Measurements from ENCODE around the gene CFAP58. TPM values are rescaled to one million over a fixed set of nuclear protein-coding genes. Genes with fewer than 3 reads are reported as not detected.

Gene CFAP58
- total RNA-seq, 1 experiment from 2014 or later, result 0.31 TPM

- no TSS peak for BruUV-seq (replicated peaks)
- CTCF ChIA-PET, result no interaction called here
Measured at GRCh38 chr10:104391969-104392296, 38.3 kb downstream of the CFAP58 start.

GRCh38 chr10:104393387-104393786, 39.8 kb downstream of the CFAP58 start:
- intact Hi-C loops (cut with micrococcal nuclease; ENCODE audit: unreplicated experiment), result no loop called here
- H3K79me2 ChIP-seq (ENCODE audit: low read depth), result no peaks in the 10 kb centered on the region
- no peaks in the 10 kb centered on the region for H4K20me1 ChIP-seq (ENCODE audit: insufficient read depth)
- POLR2A ChIA-PET (ENCODE audit: unreplicated experiment), result no interaction called here
- no peak overlapping the region for H3K27ac ChIP-seq
- H3K9me3 ChIP-seq (ENCODE audit: insufficient read depth, low read depth), result no peaks in the 10 kb centered on the region
- CTCF ChIA-PET, result no interaction called here
- no peak overlapping the region for H2AFZ ChIP-seq
- H3K4me2 ChIP-seq, result no peak overlapping the region
- no peaks in the 10 kb centered on the region for H3K9me2 ChIP-seq (ENCODE audit: insufficient read depth)
- no peak for DNase-seq
- H3K4me1 ChIP-seq (replicated peaks; ENCODE audit: insufficient read depth), result peaks cover 7% of the 10 kb centered on the region
- no peaks in the 10 kb centered on the region for H3K36me3 ChIP-seq (ENCODE audit: low read depth)
- H3K4me3 ChIP-seq, result no peak overlapping the region
- H3F3A ChIP-seq (ENCODE audit: insufficient read depth, low read depth), result no peaks in the 10 kb centered on the region
- no TSS peak for BruUV-seq (replicated peaks)
- no peak for TF ChIP-seq CTCF (conservative IDR thresholded peaks at IDR 0.05)
- no peak for TF ChIP-seq EZH2 (IDR thresholded peaks at IDR 0.05; ENCODE audit: low read depth)
- 0 out of 2 replicates have a peak, but pooled peaks cover 3% of the 10 kb centered on the region for H3K27me3 ChIP-seq (ENCODE audit: insufficient read depth, low read depth)

More at GRCh38 chr10:104391969-104392296, 38.3 kb downstream of the CFAP58 start:
- no peak for DNase-seq
- no peak overlapping the region for H3K4me2 ChIP-seq
- no peaks in the 10 kb centered on the region for H3K9me2 ChIP-seq (ENCODE audit: insufficient read depth)
- no peak overlapping the region for H3K27ac ChIP-seq
- TF ChIP-seq CTCF (conservative IDR thresholded peaks at IDR 0.05) (no peak), EZH2 (IDR thresholded peaks at IDR 0.05; ENCODE audit: low read depth) (no peak)
- no peaks in the 10 kb centered on the region; the same call in 1 of the 2 replicates for H3K27me3 ChIP-seq (ENCODE audit: insufficient read depth, low read depth)
- intact Hi-C loops (cut with micrococcal nuclease; ENCODE audit: unreplicated experiment), result no loop called here
- no peaks in the 10 kb centered on the region for H3F3A ChIP-seq (ENCODE audit: insufficient read depth, low read depth)
- H3K4me3 ChIP-seq, result no peak overlapping the region
- POLR2A ChIA-PET (ENCODE audit: unreplicated experiment), result no interaction called here
- no peaks in the 10 kb centered on the region for H3K36me3 ChIP-seq (ENCODE audit: low read depth)
- peaks cover 7% of the 10 kb centered on the region for H3K4me1 ChIP-seq (replicated peaks; ENCODE audit: insufficient read depth)
- H2AFZ ChIP-seq, result no peak overlapping the region
- no peaks in the 10 kb centered on the region for H3K79me2 ChIP-seq (ENCODE audit: low read depth)
- no peaks in the 10 kb centered on the region for H4K20me1 ChIP-seq (ENCODE audit: insufficient read depth)
- no peaks in the 10 kb centered on the region for H3K9me3 ChIP-seq (ENCODE audit: insufficient read depth, low read depth)

GRCh38 chr10:104396581-104396980, 42.9 kb downstream of the CFAP58 start:
- H3K4me2 ChIP-seq, result no peak overlapping the region
- CTCF ChIA-PET, result no interaction called here
- H3K27ac ChIP-seq, result no peak overlapping the region
- H3F3A ChIP-seq (ENCODE audit: insufficient read depth, low read depth), result no peaks in the 10 kb centered on the region
- no peak for DNase-seq
- H3K4me1 ChIP-seq (replicated peaks; ENCODE audit: insufficient read depth), result peaks cover 2% of the 10 kb centered on the region
- TF ChIP-seq EZH2 (IDR thresholded peaks at IDR 0.05; ENCODE audit: low read depth) (no peak), CTCF (conservative IDR thresholded peaks at IDR 0.05) (no peak)
- no TSS peak for BruUV-seq (replicated peaks)
- no peaks in the 10 kb centered on the region for H3K9me2 ChIP-seq (ENCODE audit: insufficient read depth)
- intact Hi-C loops (cut with micrococcal nuclease; ENCODE audit: unreplicated experiment), result no loop called here
- POLR2A ChIA-PET (ENCODE audit: unreplicated experiment), result no interaction called here
- H3K9me3 ChIP-seq (ENCODE audit: insufficient read depth, low read depth), result no peaks in the 10 kb centered on the region
- no peak overlapping the region for H2AFZ ChIP-seq
- H3K4me3 ChIP-seq, result no peak overlapping the region
- no peaks in the 10 kb centered on the region for H3K79me2 ChIP-seq (ENCODE audit: low read depth)
- H3K27me3 ChIP-seq (ENCODE audit: insufficient read depth, low read depth), result peaks cover 15% of the 10 kb centered on the region
- no peaks in the 10 kb centered on the region for H4K20me1 ChIP-seq (ENCODE audit: insufficient read depth)
- no peaks in the 10 kb centered on the region for H3K36me3 ChIP-seq (ENCODE audit: low read depth)

All from PC-9 (cell line).